CD4-positive, alpha-beta memory T cell (primary cell): ENCODE measurements around the gene BTAF1. TPM values are rescaled to one million over a fixed set of nuclear protein-coding genes. Genes with fewer than 3 reads are reported as not detected.

Experiments
- CTCF ChIA-PET: fragments of 350-600 bp; sonication (Branson Sonifier 250); formaldehyde crosslinking; loops from one replicate; lab custom pipeline; 2021; ENCODE audit warnings: inconsistent platforms; ENCODE audit not compliant: partially characterized antibody; lab: Charles Lee
- POLR2A ChIA-PET: fragments of 350-600 bp; sonication (Branson Sonifier 250); formaldehyde crosslinking; loops from one replicate; lab custom pipeline; 2021; ENCODE audit not compliant: partially characterized antibody; lab: Charles Lee
- DNase-seq, 5 donors: peaks; one replicate each; pipeline versions ENCODE4 v3.0.0 to v3.0.0-alpha.2; 2020 to 2022; ENCODE audit warnings: mixed read lengths in 1 of 5
- H3K27ac ChIP-seq: one replicate; pipeline ENCODE4 v1.7.0; 2013; ENCODE audit warnings: low read depth, low read length
- H3K27me3 ChIP-seq: 2 replicates; pipeline ENCODE4 v1.7.0; 2013; ENCODE audit warnings: mild to moderate bottlenecking, low read length, moderate library complexity; ENCODE audit not compliant: insufficient read depth
- H3K36me3 ChIP-seq: 2 replicates; pipeline ENCODE4 v1.7.0; 2013; ENCODE audit warnings: mild to moderate bottlenecking, low read length, moderate library complexity; ENCODE audit not compliant: insufficient read depth
- H3K4me1 ChIP-seq: 2 replicates; pipeline ENCODE4 v1.7.0; 2013; ENCODE audit warnings: mild to moderate bottlenecking, low read length, moderate library complexity; ENCODE audit not compliant: insufficient read depth
- H3K4me3 ChIP-seq, 2 donors: one replicate each; pipeline ENCODE4 v1.7.0; 2013; ENCODE audit warnings: low read length in 2 of 2, mild to moderate bottlenecking in 1 of 2
- H3K9me3 ChIP-seq, 2 donors: one replicate each; pipeline ENCODE4 v1.7.0; 2013; ENCODE audit warnings: low read length in 2 of 2, control low read depth in 1 of 2; ENCODE audit not compliant: control insufficient read depth in 1 of 2
- H3K27ac Mint-ChIP-seq, 7 donors: one replicate each; pipeline ENCODE4 v1.8.0; 2020 to 2021; ENCODE audit warnings: mixed read lengths in 7 of 7, mild to moderate bottlenecking in 6 of 7, inconsistent platforms in 3 of 7, moderate library complexity in 3 of 7
- H3K27me3 Mint-ChIP-seq, 2 donors: one replicate each; pipeline ENCODE4 v1.8.0; 2020 to 2021; ENCODE audit warnings: mixed read lengths in 2 of 2
- H3K36me3 Mint-ChIP-seq, 2 donors: one replicate each; pipeline ENCODE4 v1.8.0; 2020 to 2021; ENCODE audit warnings: mixed read lengths in 2 of 2, inconsistent platforms in 1 of 2, mild to moderate bottlenecking in 1 of 2
- H3K4me1 Mint-ChIP-seq, 4 donors: one replicate each; pipeline ENCODE4 v1.8.0; 2020 to 2021; ENCODE audit warnings: mixed read lengths in 4 of 4, mild to moderate bottlenecking in 1 of 4
- H3K4me3 Mint-ChIP-seq, 8 donors: one replicate each; pipeline ENCODE4 v1.8.0; 2020 to 2021; ENCODE audit warnings: mixed read lengths in 8 of 8, mild to moderate bottlenecking in 7 of 8, moderate library complexity in 6 of 8, inconsistent platforms in 3 of 8
- H3K9me3 Mint-ChIP-seq, 8 donors: one replicate each; pipeline ENCODE4 v1.8.0; 2020 to 2021; ENCODE audit warnings: mixed read lengths in 8 of 8, mild to moderate bottlenecking in 5 of 8, inconsistent platforms in 3 of 8, moderate library complexity in 1 of 8
- intact Hi-C: fragments of 100-400 bp; cut with micrococcal nuclease; formaldehyde crosslinking; loops from one replicate; pipeline ENCODE4 v1.15.1; 2023
- polyA plus RNA-seq, 2 donors: library from polyadenylated mRNA; unstranded; fragments of 300-500 nt; fragmentation: Illumina TruSeq; gene quantifications; one replicate each; pipeline ENCODE4 v1.2.3, GENCODE V29; 2021
- total RNA-seq, 2 experiments: library from RNA; stranded (reverse); gene quantifications; one replicate each; pipeline ENCODE4 v1.2.3, GENCODE V29; 2021

BTAF1 gene
- 10 to 100 TPM; 69.1 to 76.9 TPM for total RNA-seq
- 10 to 100 TPM in 1 of 2 donors, 1 to 10 TPM in 1; 6.0 to 13.9 TPM for polyA plus RNA-seq

DNA sequence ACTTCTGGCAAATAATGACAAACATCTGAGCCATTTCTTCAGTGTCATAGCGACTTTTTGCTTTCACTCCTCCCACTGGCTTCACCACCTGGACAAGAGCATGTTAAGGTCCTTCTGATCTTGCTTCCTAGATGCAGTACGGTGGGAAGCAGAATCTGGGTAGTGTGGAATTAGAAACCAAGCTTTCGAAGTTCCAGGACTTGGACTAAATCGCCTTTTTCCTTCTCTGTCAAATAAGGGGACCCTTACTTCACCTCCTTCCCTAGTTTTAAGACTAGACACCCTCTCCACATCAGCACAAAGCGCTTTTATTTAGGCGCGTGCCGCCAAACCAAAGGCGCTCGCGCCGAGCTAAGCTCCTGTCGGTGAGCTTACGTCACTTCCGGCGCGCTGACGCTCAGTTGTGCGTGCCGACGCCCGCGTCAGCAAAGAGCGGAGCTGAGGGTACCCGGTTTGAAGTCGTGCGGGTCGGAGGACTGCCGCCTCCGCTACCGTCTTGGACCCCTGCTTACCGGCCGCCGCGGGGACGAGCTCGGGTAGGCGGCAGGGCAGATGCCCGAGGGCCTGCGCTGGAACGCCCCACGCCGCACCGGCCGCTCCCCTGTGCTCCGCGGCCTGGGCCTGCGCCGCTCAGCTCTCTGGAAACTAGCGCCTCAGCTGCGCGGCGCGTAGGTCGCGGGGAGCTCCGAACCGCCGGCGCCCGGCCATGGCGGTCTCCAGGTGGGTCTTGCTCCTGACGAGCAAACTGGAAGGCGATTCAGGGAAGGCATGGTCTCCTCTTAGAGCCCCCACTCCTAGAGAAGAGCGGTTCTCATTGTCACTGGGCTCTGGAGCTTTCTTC is at the start of gene BTAF1:
Gene BTAF1, plus strand, starts transcription at position 400 of the 841 bp plus-strand sequence. Its CDS starts 307 bp downstream, at position 707.
- no peaks in the 10 kb centered on the region for H3K9me3 ChIP-seq
- intact Hi-C loops, result loop anchor here (1.0 to 5.0 kb wide), 7 partner anchors 10 to 1779 kb away; partner anchors contain the start of genes EXOC6, FRA10AC1 and KIF11
- peaks cover 0 to 4% (median 2%) of the 10 kb centered on the region in 8 donors for H3K9me3 Mint-ChIP-seq
- no peaks in the 10 kb centered on the region for H3K27me3 ChIP-seq
- H3K4me1 ChIP-seq, result peaks cover 50% of the 10 kb centered on the region
- peak within 1 kb of the TSS; percentile 90 to 99 (median 94) for H3K4me3 Mint-ChIP-seq
- ChIA-PET POLR2A (interaction anchor here (0.6 to 3.8 kb wide), 24 partner anchors 9 to 1779 kb away, joined by 3 to 65 read pairs (median 6); partner anchors contain the start of genes CPEB3, EXOC6, FGFBP3 and FRA10AC1), CTCF (interaction anchor here (0.7 to 7.1 kb wide), 11 partner anchors 10 to 667 kb away, joined by 3 to 54 read pairs (median 4); partner anchors contain the start of genes FGFBP3 and TNKS2)
- no peaks in the 10 kb centered on the region for H3K36me3 ChIP-seq
- H3K27ac Mint-ChIP-seq, result peak within 1 kb of the TSS; percentile 96 to 100 (median 99)
- H3K36me3 Mint-ChIP-seq, result peaks cover 16 to 21% of the 10 kb centered on the region in 2 donors
- H3K27ac ChIP-seq, result peak within 1 kb of the TSS; percentile 91
- peaks cover 29 to 50% (median 38%) of the 10 kb centered on the region in 4 donors for H3K4me1 Mint-ChIP-seq
- peak within 1 kb of the TSS; percentile 79 to 87 for H3K4me3 ChIP-seq
- H3K27me3 Mint-ChIP-seq, result peaks cover 2% of the 10 kb centered on the region in 2 donors
- DNase-seq, result peak; percentile 89 to 93 (median 92)

DNA sequence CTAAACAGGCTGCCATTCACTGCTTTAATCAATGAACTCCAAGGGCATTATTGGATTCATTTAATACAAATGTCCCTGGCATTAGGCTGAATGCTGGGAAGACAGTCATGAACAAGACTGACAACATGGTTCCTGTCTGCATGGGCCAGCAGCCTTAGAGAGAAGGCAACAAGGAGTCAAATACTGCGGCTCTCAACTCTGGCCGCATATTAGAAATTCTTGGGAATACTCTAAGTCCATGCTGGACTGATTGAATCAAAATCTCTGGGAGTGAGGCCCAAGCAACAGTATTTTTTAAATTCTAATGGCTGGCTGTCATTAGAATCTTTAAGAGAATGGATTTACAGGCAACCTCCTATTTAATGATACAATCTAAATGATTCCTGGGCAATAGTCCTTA is 48.4 kb upstream of the BTAF1 start:
- Histone ChIP-seq H3K27me3 (no peaks in the 10 kb centered on the region), H3K4me1 (no peaks in the 10 kb centered on the region), H3K4me3 (no peak overlapping the region), H3K9me3 (no peaks in the 10 kb centered on the region), H3K36me3 (no peaks in the 10 kb centered on the region), H3K27ac (no peak overlapping the region)
- no peak for DNase-seq
- Mint-ChIP-seq H3K27me3 (no peaks in the 10 kb centered on the region), H3K27ac (peak overlapping the region in 1 of 7 donors; percentile 54), H3K9me3 (no peaks in the 10 kb centered on the region), H3K4me3 (no peak overlapping the region), H3K4me1 (no peaks in the 10 kb centered on the region), H3K36me3 (no peaks in the 10 kb centered on the region)
- POLR2A ChIA-PET, result no interaction called here
- intact Hi-C loops, result no loop called here
- CTCF ChIA-PET, result no interaction called here

DNA sequence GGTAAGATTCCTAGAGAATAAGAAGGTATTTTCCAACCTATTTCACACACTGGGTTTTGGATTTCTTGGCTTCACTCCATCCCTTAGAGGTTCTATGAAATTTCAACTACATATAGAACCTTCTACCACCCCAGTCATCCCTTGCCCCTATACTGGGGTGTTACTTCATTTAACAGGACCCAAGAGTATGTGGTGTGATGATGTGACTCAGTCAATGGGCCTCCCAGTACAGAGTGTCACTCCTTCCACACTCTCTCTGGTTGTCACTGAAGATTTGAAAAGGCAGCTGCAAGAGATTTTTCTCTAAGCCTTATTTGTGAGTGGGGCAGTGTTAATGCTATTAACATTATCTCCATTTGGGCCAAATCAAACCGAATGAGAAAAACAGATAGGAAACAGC is 47.8 kb upstream of the BTAF1 start:
- Mint-ChIP-seq H3K27ac (no peak overlapping the region), H3K4me1 (no peaks in the 10 kb centered on the region), H3K36me3 (no peaks in the 10 kb centered on the region), H3K4me3 (no peak overlapping the region), H3K27me3 (no peaks in the 10 kb centered on the region), H3K9me3 (peaks cover 0 to under 1% (median 0%) of the 10 kb centered on the region in 8 donors)
- POLR2A ChIA-PET, result no interaction called here
- CTCF ChIA-PET, result no interaction called here
- intact Hi-C loops, result no loop called here
- H3K4me3 ChIP-seq, result no peak overlapping the region
- H3K9me3 ChIP-seq, result no peaks in the 10 kb centered on the region
- H3K27me3 ChIP-seq, result no peaks in the 10 kb centered on the region
- no peaks in the 10 kb centered on the region for H3K36me3 ChIP-seq
- H3K27ac ChIP-seq, result no peak overlapping the region
- DNase-seq, result no peak
- no peaks in the 10 kb centered on the region for H3K4me1 ChIP-seq

DNA sequence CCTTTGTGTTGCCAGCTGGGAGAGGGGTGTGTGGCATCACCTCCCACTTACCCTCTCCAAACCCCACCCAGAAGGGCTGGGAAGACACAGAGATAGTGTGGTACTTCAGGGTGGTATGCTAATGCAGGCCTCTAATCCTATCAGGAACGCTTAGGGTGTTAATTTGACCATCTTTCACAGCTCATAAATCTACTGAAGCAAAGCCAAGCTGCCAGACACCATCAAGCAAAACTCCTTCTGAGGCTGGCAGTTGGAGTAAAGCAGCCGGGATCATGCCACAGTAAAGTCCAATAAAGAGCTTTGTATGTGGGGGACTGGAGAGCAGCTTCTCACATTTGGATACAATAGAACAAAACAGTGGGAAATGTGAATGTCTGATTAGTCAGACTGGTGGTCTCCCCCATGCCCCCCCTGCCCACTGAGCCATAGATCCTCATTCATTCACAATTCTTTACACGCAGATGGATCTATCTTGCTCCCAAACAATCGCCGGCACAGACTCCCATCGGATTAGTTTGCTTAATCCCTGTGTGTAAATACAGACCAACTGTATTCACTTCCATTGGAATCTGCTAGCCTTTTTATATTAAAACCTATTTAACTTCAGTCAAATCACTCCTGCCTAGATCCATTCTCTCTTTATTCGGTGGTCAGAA is 43.9 kb upstream of the BTAF1 start:
- H3K9me3 ChIP-seq, result no peaks in the 10 kb centered on the region
- ChIA-PET CTCF (interaction anchor here (1.9 kb wide), 1 partner anchor 121 kb away, joined by 5 read pairs; no protein-coding TSS in a partner anchor), POLR2A (no interaction called here)
- H3K4me3 ChIP-seq, result no peak overlapping the region
- H3K36me3 ChIP-seq, result no peaks in the 10 kb centered on the region
- H3K27me3 ChIP-seq, result no peaks in the 10 kb centered on the region
- no peak for DNase-seq
- Mint-ChIP-seq H3K36me3 (no peaks in the 10 kb centered on the region), H3K27ac (no peak overlapping the region), H3K9me3 (peaks cover 0 to 7% (median 2%) of the 10 kb centered on the region in 8 donors), H3K4me1 (no peaks in the 10 kb centered on the region), H3K27me3 (no peaks in the 10 kb centered on the region), H3K4me3 (no peak overlapping the region)
- no peaks in the 10 kb centered on the region for H3K4me1 ChIP-seq
- intact Hi-C loops, result no loop called here
- no peak overlapping the region for H3K27ac ChIP-seq

DNA sequence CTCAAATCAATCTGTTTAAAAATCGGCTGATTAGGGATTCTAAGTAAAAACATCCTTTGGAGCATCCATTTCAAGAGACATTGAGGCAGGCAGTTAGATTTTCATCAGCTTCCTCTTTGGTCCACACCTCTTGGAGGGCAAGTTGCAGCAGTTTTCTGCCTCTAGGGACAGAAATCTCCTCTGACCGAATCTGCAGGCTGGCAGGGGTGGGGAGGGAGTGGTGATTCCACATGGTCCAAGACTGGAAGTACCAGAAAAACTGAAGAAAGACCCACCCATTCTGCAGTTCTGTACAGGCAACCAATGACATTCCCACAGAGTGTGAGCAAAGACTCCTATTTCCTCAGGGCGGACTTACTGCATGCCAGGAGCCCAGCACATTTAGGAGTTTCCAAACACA is 43.3 kb upstream of the BTAF1 start:
- no peaks in the 10 kb centered on the region for H3K27me3 ChIP-seq
- peaks cover 0 to 7% (median 2%) of the 10 kb centered on the region in 8 donors for H3K9me3 Mint-ChIP-seq
- no peak overlapping the region for H3K4me3 ChIP-seq
- DNase-seq, result no peak
- H3K36me3 Mint-ChIP-seq, result no peaks in the 10 kb centered on the region
- intact Hi-C loops, result no loop called here
- no peaks in the 10 kb centered on the region for H3K4me1 ChIP-seq
- ChIA-PET POLR2A (no interaction called here), CTCF (interaction anchor here (0.6 to 1.9 kb wide), 2 partner anchors 122 to 1151 kb away, joined by 3 to 5 read pairs; no protein-coding TSS in a partner anchor)
- no peak overlapping the region for H3K27ac ChIP-seq
- H3K4me1 Mint-ChIP-seq, result no peaks in the 10 kb centered on the region
- H3K27ac Mint-ChIP-seq, result no peak overlapping the region
- H3K27me3 Mint-ChIP-seq, result no peaks in the 10 kb centered on the region
- no peak overlapping the region for H3K4me3 Mint-ChIP-seq
- H3K9me3 ChIP-seq, result no peaks in the 10 kb centered on the region
- H3K36me3 ChIP-seq, result no peaks in the 10 kb centered on the region

DNA sequence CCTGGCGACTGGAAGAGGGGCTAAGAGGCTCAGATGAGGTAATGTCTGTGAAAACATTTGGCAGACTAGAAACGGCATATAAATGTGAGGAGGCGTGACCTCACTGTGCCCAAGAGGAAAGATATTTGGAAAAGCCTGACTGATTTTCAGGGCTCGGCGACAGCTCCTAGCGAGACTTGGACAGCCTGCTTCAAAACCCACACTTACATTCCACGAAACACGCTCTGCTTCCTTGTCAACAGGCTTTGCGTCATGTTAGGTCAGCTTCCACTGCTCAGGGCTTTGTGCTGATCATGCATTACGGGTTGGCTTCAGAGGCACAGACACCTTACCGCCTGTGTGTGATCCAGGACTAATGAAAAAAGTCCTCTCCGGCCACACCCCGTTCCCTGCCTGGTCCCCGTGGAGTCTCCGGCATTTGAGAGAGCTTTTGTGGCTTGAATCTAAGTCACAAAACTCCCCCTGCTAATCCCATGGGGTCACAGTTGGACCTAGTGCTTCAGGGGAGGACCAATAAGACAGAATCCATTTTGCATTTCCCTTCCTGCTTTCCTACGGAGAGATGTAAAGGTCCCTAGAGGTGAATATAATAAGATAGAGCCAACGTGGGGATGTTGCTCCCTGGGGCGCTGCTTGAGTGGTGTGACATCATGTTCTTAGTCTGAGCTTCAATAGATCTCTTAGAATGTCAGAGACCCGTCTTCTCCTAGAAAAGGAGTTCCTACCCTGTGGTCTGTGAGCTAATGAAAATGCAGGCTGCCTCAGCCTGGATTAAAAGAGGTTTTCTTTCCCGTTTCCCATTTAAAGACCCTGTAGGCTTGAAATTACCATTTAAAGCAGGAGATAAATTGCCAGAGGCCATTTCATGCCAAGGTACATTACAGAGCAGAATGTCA is 39.8 kb upstream of the BTAF1 start:
- H3K4me3 ChIP-seq, result no peak overlapping the region
- Mint-ChIP-seq H3K27ac (no peak overlapping the region), H3K27me3 (no peaks in the 10 kb centered on the region), H3K4me3 (no peak overlapping the region), H3K36me3 (no peaks in the 10 kb centered on the region), H3K9me3 (peaks cover 0 to 7% (median 2%) of the 10 kb centered on the region in 8 donors), H3K4me1 (peaks cover 3 to 8% (median 5%) of the 10 kb centered on the region in 4 donors)
- ChIA-PET CTCF (no interaction called here), POLR2A (interaction anchor here (1.9 kb wide), 1 partner anchor 85 kb away, joined by 5 read pairs; the partner anchor contains the start of gene TNKS2)
- intact Hi-C loops, result no loop called here
- H3K9me3 ChIP-seq, result no peaks in the 10 kb centered on the region
- no peak overlapping the region for H3K27ac ChIP-seq
- no peak for DNase-seq
- H3K36me3 ChIP-seq, result no peaks in the 10 kb centered on the region
- H3K4me1 ChIP-seq, result peaks cover 9% of the 10 kb centered on the region
- H3K27me3 ChIP-seq, result no peaks in the 10 kb centered on the region
